Smooth muscle cell (in vitro differentiated cells): ENCODE data around the gene MED15. TPM values are rescaled to one million over a fixed set of nuclear protein-coding genes. Genes with fewer than 3 reads are reported as not detected.

ENCODE experiments used
- DNase-seq: peaks from one replicate; lab custom pipeline; 2025; ENCODE audit not compliant: unreplicated experiment; lab: John Stamatoyannopoulos, UW
- H2AFZ ChIP-seq: fragments of 200-600 bp; sonication (generic); 2 replicates; pipeline ENCODE4 v1.6.0; 2016; ENCODE audit warnings: antibody characterized with exemption, low read depth, mild to moderate bottlenecking
- H3F3A ChIP-seq: fragments of 200-600 bp; sonication (generic); 2 replicates; pipeline ENCODE4 v1.6.0; 2017; ENCODE audit warnings: antibody characterized with exemption, low read depth
- H3K27ac ChIP-seq: fragments of 200-600 bp; sonication (generic); 2 replicates; pipeline ENCODE4 v1.5.1; 2016; ENCODE audit warnings: low read depth, mild to moderate bottlenecking
- H3K27me3 ChIP-seq: fragments of 200-600 bp; sonication (generic); 2 replicates; pipeline ENCODE4 v1.6.1; 2016; ENCODE audit warnings: low read depth, mild to moderate bottlenecking
- H3K36me3 ChIP-seq: fragments of 200-600 bp; sonication (generic); 2 replicates; pipeline ENCODE4 v1.5.1; 2016; ENCODE audit warnings: low read depth
- H3K4me1 ChIP-seq: fragments of 200-600 bp; sonication (generic); 2 replicates; pipeline ENCODE4 v1.5.1; 2016; ENCODE audit warnings: low read depth
- H3K4me2 ChIP-seq: fragments of 200-600 bp; sonication (generic); 2 replicates; pipeline ENCODE4 v1.6.0; 2016; ENCODE audit warnings: mild to moderate bottlenecking
- H3K4me3 ChIP-seq: fragments of 200-600 bp; sonication (generic); 2 replicates; pipeline ENCODE4 v1.5.1; 2016; ENCODE audit warnings: mild to moderate bottlenecking
- H3K79me2 ChIP-seq: fragments of 200-600 bp; sonication (generic); 2 replicates; pipeline ENCODE4 v1.6.0; 2016; ENCODE audit warnings: low read depth, mild to moderate bottlenecking
- H3K9ac ChIP-seq: fragments of 200-600 bp; sonication (generic); 2 replicates; pipeline ENCODE4 v1.6.0; 2016; ENCODE audit warnings: low read depth
- H3K9me3 ChIP-seq: fragments of 200-600 bp; sonication (generic); replicated peaks from 2 replicates; pipeline ENCODE4 v1.5.1; 2016; ENCODE audit warnings: low read depth
- H4K20me1 ChIP-seq: fragments of 200-600 bp; sonication (generic); 2 replicates; pipeline ENCODE4 v1.6.0; 2016; ENCODE audit warnings: low read depth
- WGBS: methylation state at CpG from one replicate; pipeline ENCODE4 v1.1.7; 2016; ENCODE audit warnings: low lambda C conversion rate; 5-methylcytosine and 5-hydroxymethylcytosine counted together
- polyA plus RNA-seq: library from polyadenylated mRNA; unstranded; fragments of >200 nt; fragmentation: Nextera tagmentation; extraction: Ambion mirVana; gene quantifications from 2 replicates; pipeline ENCODE4 v1.2.1, GENCODE V29; 2016
- total RNA-seq: library from RNA; depleted of rRNA; stranded (reverse); fragments of >200 nt; gene quantifications from 2 replicates; pipeline ENCODE4 v1.2.3, GENCODE V29; 2014
- TF ChIP-seq, protein P1 (sequence below): fragments of 200-600 bp; sonication (generic); IDR thresholded peaks from 2 replicates; pipeline ENCODE4 v1.5.1; 2017; ENCODE audit warnings: borderline replicate concordance, mild to moderate bottlenecking, antibody characterized with exemption; ENCODE audit not compliant: insufficient read depth, poor library complexity, severe bottlenecking

Gene MED15
- total and polyA plus RNA-seq, 2 experiments from 2014 or later: 25.3 to 70.5 TPM

DNA sequence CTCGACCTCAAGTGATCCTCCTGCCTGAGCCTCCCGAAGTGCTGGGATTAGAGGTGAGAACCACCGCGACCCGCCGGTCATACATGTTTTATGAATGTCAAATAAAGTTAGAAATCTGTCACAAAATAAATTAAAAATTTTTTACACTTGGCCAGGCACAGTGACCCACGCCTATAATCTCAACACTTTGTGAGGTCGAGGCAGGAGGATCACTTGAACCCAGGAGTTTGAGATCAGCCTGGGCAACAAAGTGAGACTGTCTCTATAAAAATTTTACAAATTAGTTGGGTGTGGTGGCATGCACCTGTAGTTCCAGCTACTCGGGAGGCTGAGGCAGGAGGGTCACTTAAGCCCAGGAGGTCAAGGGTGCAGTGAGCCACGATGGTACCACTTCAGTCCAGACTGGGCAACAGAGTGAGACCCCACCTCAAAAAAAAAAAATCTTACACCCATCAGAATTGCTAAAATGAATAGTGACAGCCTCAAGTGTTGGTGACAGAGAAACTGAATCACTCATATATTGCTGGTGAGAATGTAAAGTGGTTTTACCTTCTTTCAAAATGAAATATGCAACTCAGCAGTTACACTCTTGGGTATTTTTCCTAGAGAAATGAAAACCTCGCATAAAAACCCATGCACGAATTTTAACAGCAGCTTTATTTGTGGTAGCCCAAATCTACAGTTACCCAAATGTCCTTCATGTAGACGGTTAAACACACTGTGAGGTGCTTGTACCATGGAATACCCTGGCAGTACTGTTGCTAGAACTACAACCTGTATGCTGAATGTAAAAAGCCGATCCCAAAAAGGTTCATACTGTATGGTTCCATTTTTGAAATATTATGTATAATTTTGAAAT is 55.4 kb downstream of the MED15 start:
- 98% methylated on average over 14 of the region's 14 CpGs for WGBS
- peaks cover 8% of the 10 kb centered on the region for H3K36me3 ChIP-seq

DNA sequence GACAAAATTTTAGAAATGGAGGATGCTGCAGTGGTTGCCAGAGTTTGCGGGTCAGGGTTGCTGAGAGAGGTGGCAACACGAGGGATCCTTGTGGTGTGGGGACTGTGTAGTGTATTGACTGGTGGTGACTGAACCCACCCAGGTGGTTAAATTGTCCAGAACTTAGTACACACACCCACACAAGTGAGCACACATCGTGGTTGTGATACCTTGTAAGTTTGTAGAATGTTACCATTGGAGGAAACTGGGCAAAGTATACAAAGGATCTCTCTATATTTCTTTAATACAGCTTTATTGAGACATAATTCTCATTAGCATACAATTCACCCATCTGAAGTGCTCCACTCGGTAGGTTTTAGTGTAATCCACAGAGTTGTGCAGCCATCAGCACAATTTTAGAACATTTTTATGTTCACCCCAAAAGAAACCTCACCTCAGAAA is 56.1 kb downstream of the MED15 start:
- Histone ChIP-seq H3K4me2 (no peak overlapping the region), H4K20me1 (peaks cover 86% of the 10 kb centered on the region), H2AFZ (no peak overlapping the region), H3K4me3 (no peak overlapping the region), H3K27ac (peak overlapping the region; percentile 11), H3F3A (peaks cover 22% of the 10 kb centered on the region), H3K9me3 (no peaks in the 10 kb centered on the region), H3K4me1 (no peaks in the 10 kb centered on the region), H3K79me2 (peaks cover 42% of the 10 kb centered on the region), H3K9ac (no peak overlapping the region), H3K27me3 (no peaks in the 10 kb centered on the region), H3K36me3 (peaks cover 7% of the 10 kb centered on the region)
- TF ChIP-seq, protein P1, sequence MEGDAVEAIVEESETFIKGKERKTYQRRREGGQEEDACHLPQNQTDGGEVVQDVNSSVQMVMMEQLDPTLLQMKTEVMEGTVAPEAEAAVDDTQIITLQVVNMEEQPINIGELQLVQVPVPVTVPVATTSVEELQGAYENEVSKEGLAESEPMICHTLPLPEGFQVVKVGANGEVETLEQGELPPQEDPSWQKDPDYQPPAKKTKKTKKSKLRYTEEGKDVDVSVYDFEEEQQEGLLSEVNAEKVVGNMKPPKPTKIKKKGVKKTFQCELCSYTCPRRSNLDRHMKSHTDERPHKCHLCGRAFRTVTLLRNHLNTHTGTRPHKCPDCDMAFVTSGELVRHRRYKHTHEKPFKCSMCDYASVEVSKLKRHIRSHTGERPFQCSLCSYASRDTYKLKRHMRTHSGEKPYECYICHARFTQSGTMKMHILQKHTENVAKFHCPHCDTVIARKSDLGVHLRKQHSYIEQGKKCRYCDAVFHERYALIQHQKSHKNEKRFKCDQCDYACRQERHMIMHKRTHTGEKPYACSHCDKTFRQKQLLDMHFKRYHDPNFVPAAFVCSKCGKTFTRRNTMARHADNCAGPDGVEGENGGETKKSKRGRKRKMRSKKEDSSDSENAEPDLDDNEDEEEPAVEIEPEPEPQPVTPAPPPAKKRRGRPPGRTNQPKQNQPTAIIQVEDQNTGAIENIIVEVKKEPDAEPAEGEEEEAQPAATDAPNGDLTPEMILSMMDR: no peak
- WGBS: 84% methylated on average over 4 of the region's 4 CpGs
- DNase-seq: no peak

More for the DNA sequence above, 55.4 kb downstream of the MED15 start:
- Histone ChIP-seq H3K9me3 (no peaks in the 10 kb centered on the region), H3K27me3 (no peaks in the 10 kb centered on the region), H3K4me2 (no peak overlapping the region), H4K20me1 (peaks cover 86% of the 10 kb centered on the region), H3F3A (peaks cover 15% of the 10 kb centered on the region), H3K4me1 (no peaks in the 10 kb centered on the region), H3K27ac (peak overlapping the region; percentile 11), H2AFZ (no peak overlapping the region), H3K4me3 (no peak overlapping the region), H3K9ac (no peak overlapping the region), H3K79me2 (peaks cover 48% of the 10 kb centered on the region)
- no peak for DNase-seq
- TF ChIP-seq, protein P1: no peak

DNA sequence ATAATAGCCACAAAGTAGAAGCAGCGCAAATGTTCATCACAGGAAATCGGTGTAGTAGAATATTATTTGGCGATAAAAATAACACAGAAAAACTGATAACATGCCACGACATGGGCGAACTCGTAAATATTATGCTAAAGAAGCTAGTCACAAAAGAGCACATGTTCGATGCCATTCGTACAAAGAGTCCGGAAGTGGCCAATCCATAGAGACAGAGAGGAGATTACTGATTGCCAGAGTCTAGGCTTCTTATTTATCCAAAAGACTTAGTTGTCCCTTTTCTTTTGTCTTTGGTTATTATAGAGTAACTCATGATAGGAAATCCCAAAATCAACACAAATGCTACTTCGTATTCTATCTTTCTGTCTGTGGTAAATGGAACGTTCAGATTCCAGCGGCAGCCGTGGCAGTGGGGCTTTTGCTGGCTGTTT is 56.5 kb downstream of the MED15 start:
- H3K4me2 ChIP-seq: no peak overlapping the region
- TF ChIP-seq, protein P1: no peak
- H3K27ac ChIP-seq: no peak overlapping the region
- WGBS: 65% methylated on average over 13 of the region's 13 CpGs
- H3K27me3 ChIP-seq: no peaks in the 10 kb centered on the region
- H3K9me3 ChIP-seq: no peaks in the 10 kb centered on the region
- no peaks in the 10 kb centered on the region for H3K4me1 ChIP-seq
- no peak overlapping the region for H2AFZ ChIP-seq
- H3K4me3 ChIP-seq: no peak overlapping the region
- peaks cover 2% of the 10 kb centered on the region for H3K36me3 ChIP-seq
- peaks cover 23% of the 10 kb centered on the region for H3F3A ChIP-seq
- H4K20me1 ChIP-seq: peaks cover 85% of the 10 kb centered on the region
- no peak for DNase-seq
- no peak overlapping the region for H3K9ac ChIP-seq
- H3K79me2 ChIP-seq: peaks cover 37% of the 10 kb centered on the region
